MM.1S (cell line): ENCODE measurements around the gene NUAK2.

Source experiments
- DNase-seq: peaks from one replicate; pipeline ENCODE4 v3.0.0-alpha.2; 2015
- H2AFZ ChIP-seq: fragments of 300-600 bp; sonication (generic); 2 replicates; pipeline ENCODE4 v1.6.0; 2016; ENCODE audit warnings: antibody characterized with exemption, low read length
- H3F3A ChIP-seq: fragments of 300-600 bp; sonication (generic); 2 replicates; pipeline ENCODE4 v1.6.1; 2016; ENCODE audit warnings: mild to moderate bottlenecking, antibody characterized with exemption, low read length, moderate library complexity, mixed read lengths; ENCODE audit not compliant: insufficient read depth
- H3K27ac ChIP-seq: fragments of 300-600 bp; sonication (generic); 2 replicates; pipeline ENCODE4 v1.5.1; 2016; ENCODE audit warnings: mild to moderate bottlenecking, low read length
- H3K27me3 ChIP-seq: fragments of 300-600 bp; sonication (generic); replicated peaks from 2 replicates; pipeline ENCODE4 v1.6.0; 2016; ENCODE audit warnings: low read length; ENCODE audit not compliant: insufficient read depth
- H3K36me3 ChIP-seq: fragments of 300-600 bp; sonication (generic); replicated peaks from 2 replicates; pipeline ENCODE4 v1.6.1; 2016; ENCODE audit warnings: mild to moderate bottlenecking, low read length, mixed read lengths; ENCODE audit not compliant: insufficient read depth
- H3K4me1 ChIP-seq: fragments of 300-600 bp; sonication (generic); 2 replicates; pipeline ENCODE4 v1.6.1; 2016; ENCODE audit warnings: low read length, mixed read lengths
- H3K4me2 ChIP-seq: fragments of 300-600 bp; sonication (generic); 2 replicates; pipeline ENCODE4 v1.6.0; 2016; ENCODE audit warnings: low read depth, low read length
- H3K4me3 ChIP-seq: fragments of 300-600 bp; sonication (generic); 2 replicates; pipeline ENCODE4 v1.5.1; 2016; ENCODE audit warnings: low read length, mixed read lengths
- H3K79me2 ChIP-seq: fragments of 300-600 bp; sonication (generic); 2 replicates; pipeline ENCODE4 v1.6.1; 2016; ENCODE audit warnings: mixed run types, low read length, mixed read lengths
- H3K9ac ChIP-seq: fragments of 300-600 bp; sonication (generic); 2 replicates; pipeline ENCODE4 v1.6.1; 2016; ENCODE audit warnings: low read length, mixed read lengths
- H3K9me2 ChIP-seq: fragments of 300-600 bp; sonication (generic); replicated peaks from 2 replicates; pipeline ENCODE4 v1.6.1; 2016; ENCODE audit warnings: mild to moderate bottlenecking, low read length, mixed read lengths; ENCODE audit not compliant: insufficient read depth
- H3K9me3 ChIP-seq: fragments of 300-600 bp; sonication (generic); replicated peaks from 2 replicates; pipeline ENCODE4 v1.6.1; 2016; ENCODE audit warnings: mild to moderate bottlenecking, low read length, mixed read lengths; ENCODE audit not compliant: insufficient read depth
- H4K20me1 ChIP-seq: fragments of 300-600 bp; sonication (generic); 2 replicates; pipeline ENCODE4 v1.6.1; 2016; ENCODE audit warnings: mild to moderate bottlenecking, low read length, moderate library complexity, mixed read lengths; ENCODE audit not compliant: insufficient read depth
- CTCF ChIP-seq: fragments of 300-600 bp; sonication (generic); IDR thresholded peaks from 2 replicates; pipeline ENCODE4 v1.5.1; 2016; ENCODE audit warnings: antibody characterized with exemption, low read length, mixed read lengths
- EZH2 ChIP-seq: fragments of 300-600 bp; sonication (generic); optimal IDR thresholded peaks from 2 replicates; pipeline ENCODE3; 2017; ENCODE audit warnings: low read depth, mild to moderate bottlenecking, antibody characterized with exemption, low read length, mixed read lengths
- EZH2phosphoT487 ChIP-seq: fragments of 300-600 bp; sonication (generic); IDR thresholded peaks from 2 replicates; pipeline ENCODE4 v1.6.1; 2018; ENCODE audit warnings: antibody characterized with exemption, low read length

The NUAK2 gene

GRCh38 chr1:205291596-205291995 lies 29.9 kb downstream of the NUAK2 start:
- Histone ChIP-seq H2AFZ (no peak overlapping the region), H3K79me2 (no peaks in the 10 kb centered on the region), H3K9ac (no peak overlapping the region), H3K27ac (no peak overlapping the region), H3K4me1 (peaks cover 31% of the 10 kb centered on the region), H4K20me1 (no peaks in the 10 kb centered on the region), H3K9me3 (no peaks in the 10 kb centered on the region), H3F3A (peaks cover 20% of the 10 kb centered on the region), H3K9me2 (no peaks in the 10 kb centered on the region), H3K27me3 (no peaks in the 10 kb centered on the region), H3K36me3 (no peaks in the 10 kb centered on the region), H3K4me2 (no peak overlapping the region), H3K4me3 (no peak overlapping the region)
- DNase-seq = no peak
- TF ChIP-seq EZH2phosphoT487 = no peak
- no peak for TF ChIP-seq CTCF
- no peak for TF ChIP-seq EZH2

- H3K4me3 ChIP-seq = peak overlapping the region; percentile 42
- no peaks in the 10 kb centered on the region for H4K20me1 ChIP-seq
- no peaks in the 10 kb centered on the region for H3K36me3 ChIP-seq
- no peaks in the 10 kb centered on the region for H3K27me3 ChIP-seq
- DNase-seq = peak; percentile 100
- H3K9ac ChIP-seq = peak overlapping the region; percentile 69
- H3K27ac ChIP-seq = peak overlapping the region; percentile 97
- H3K4me2 ChIP-seq = peak overlapping the region; percentile 83
- H3K79me2 ChIP-seq = no peaks in the 10 kb centered on the region
- peaks cover 55% of the 10 kb centered on the region for H3F3A ChIP-seq
- H3K9me2 ChIP-seq = no peaks in the 10 kb centered on the region
- H3K4me1 ChIP-seq = peaks cover 56% of the 10 kb centered on the region
- no peaks in the 10 kb centered on the region for H3K9me3 ChIP-seq
- no peak overlapping the region for H2AFZ ChIP-seq
- TF ChIP-seq CTCF = 0 out of 2 replicates have a peak, but pooled peaks have one; percentile 8
- no peak for TF ChIP-seq EZH2phosphoT487
- no peak for TF ChIP-seq EZH2
Observed at GRCh38 chr1:205287767-205288559, 33.6 kb downstream of the NUAK2 start.

GRCh38 chr1:205287076-205287475 lies 34.5 kb downstream of the NUAK2 start:
- no peaks in the 10 kb centered on the region for H4K20me1 ChIP-seq
- H3F3A ChIP-seq = peaks cover 55% of the 10 kb centered on the region
- peak overlapping the region; percentile 97 for H3K27ac ChIP-seq
- no peaks in the 10 kb centered on the region for H3K27me3 ChIP-seq
- no peak overlapping the region for H2AFZ ChIP-seq
- H3K4me2 ChIP-seq = peak overlapping the region; percentile 83
- DNase-seq = no peak
- H3K4me3 ChIP-seq = no peak overlapping the region
- H3K9ac ChIP-seq = peak overlapping the region; percentile 69
- TF ChIP-seq EZH2phosphoT487 = no peak
- TF ChIP-seq CTCF = no peak
- no peak for TF ChIP-seq EZH2
- H3K36me3 ChIP-seq = no peaks in the 10 kb centered on the region
- no peaks in the 10 kb centered on the region for H3K9me2 ChIP-seq
- no peaks in the 10 kb centered on the region for H3K9me3 ChIP-seq
- H3K4me1 ChIP-seq = peaks cover 60% of the 10 kb centered on the region
- H3K79me2 ChIP-seq = no peaks in the 10 kb centered on the region
